C4-2B (cell line): ENCODE results near the gene EPHA6.

Experiments
- CTCF ChIP-seq: fragments of 450-650 bp; conservative IDR thresholded peaks from 2 replicates; pipeline ENCODE4 v1.5.1; 2017; ENCODE audit warnings: mild to moderate bottlenecking
- ZFX ChIP-seq: fragments of 450-650 bp; IDR thresholded peaks from 2 replicates; pipeline ENCODE4 v1.6.1; 2017

- TF ChIP-seq CTCF (no peak), ZFX (no peak)
These were observed 86.2 kb downstream of the EPHA6 start for GRCh38 chr3:96900566-96900965.
